ENCODE measurements around the gene MAML2.

Gene MAML2

DNA sequence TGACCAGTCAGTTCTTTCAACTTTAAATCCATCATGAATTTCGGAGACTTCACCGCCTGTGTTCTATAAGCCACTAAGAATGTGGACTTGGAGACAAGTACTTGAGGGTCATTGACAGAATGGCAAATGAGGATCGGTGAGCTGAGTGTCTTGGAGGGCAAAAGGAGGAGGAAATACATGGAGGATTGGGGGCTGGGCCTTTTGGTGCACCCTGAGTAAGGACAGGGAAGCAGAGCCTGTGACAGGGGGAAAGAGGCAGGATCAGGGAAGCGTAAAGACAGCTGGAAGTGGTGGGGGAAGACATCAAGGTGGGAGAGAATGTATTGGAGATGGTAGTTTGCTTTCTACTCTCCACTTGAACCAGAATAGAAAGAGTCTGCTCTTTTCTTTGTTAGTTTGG, 348.7 kb downstream of the MAML2 start:
- no peak for DNase-seq

DNA sequence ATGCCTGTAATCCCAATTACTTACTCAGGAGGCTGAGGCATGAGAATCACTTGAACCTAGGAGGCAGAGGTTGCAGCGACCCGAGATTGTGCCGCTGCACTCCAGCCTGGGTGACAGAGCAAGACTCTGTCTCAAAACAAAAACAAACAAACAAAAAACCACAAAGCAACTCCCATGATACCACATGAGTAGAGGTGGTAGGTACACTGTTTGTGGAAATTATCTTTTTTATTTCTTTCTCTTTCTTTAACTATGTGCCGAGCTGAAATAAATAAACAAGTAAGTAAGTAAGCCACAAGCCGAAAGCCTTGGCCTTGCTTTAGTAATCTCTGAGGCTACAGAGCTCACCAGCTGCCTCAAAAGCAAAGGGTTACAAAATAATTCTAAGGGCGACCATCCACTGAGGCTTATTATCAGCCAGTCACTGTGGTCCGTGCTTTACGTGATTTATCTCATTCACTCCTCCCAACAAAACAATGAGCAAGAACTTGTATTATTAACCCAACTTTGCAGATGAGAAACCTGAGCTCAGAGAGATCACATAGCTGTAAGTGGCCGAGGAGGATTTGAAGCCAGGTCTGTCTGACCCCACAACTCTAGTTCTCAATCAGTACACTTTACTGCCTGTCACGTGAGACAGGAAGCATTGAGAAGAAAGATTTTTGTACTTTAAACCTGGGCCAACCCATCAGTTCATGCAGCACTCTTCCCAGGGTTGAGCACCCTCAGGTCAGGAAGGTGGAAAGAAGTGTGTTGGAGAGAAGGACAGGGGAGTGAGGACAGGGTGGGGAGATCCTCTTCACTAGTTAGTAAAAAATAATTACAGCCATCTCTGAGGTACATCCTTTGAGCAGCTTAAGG, 349.3 kb downstream of the MAML2 start:
- no peak for DNase-seq

DNA sequence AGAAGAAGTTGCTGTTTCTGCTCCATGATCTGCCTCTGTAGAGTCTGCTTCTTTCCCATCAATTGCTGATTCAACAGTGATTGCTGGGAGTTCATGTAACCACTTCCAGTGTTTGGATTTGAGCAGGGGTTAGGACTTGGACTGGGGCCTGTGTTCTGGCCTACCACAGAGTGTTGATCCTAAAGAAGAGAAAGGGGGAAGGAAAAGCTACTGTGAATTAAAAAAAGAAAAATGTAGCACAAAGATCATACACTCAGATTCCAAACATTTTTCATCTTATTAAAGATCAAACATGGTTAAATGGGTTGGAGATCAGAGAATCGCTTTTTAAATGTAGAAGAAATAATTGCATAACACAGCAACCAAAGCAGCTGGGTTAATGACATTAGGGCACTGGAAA, 351.4 kb downstream of the MAML2 start:
- no peak for DNase-seq

DNA sequence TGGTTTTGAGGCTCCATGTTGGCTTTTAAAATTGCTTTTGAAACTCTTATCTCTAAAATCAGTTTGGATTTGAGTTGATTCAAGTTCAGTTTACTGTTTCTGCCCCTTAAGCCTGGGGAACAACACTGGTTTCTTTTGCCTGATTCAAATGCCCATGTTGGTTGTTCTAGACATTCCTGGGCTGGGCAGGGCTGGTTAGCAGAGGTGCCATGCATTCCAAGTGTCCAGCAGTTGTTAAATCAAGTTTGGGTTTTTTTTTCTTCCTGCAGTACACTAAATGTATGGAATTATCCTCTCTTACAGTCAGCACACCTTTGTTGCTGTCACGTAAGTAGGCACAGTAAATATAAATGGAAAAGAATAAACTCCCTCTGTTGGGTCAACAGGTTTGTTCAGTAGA, 351.9 kb downstream of the MAML2 start:
- DNase-seq, result no peak

DNA sequence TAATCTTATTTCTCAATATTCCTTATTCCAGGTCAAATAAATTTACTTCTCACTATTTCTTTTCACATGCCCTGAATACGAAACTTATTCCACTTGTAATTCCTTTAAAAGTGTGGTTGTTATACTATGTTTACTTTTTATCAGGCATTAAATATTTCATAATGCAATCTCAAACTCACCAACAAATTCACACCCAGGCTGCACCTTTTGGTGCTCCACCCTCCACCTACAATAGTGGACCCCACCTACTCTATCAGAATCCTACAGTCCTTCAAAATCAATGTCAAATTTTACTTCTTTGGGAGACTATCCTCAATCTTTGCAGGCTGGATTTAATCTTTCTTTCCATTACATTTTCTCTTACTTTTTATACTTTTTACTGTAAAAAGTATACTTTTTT, 353.2 kb downstream of the MAML2 start:
- DNase-seq, result no peak

DNA sequence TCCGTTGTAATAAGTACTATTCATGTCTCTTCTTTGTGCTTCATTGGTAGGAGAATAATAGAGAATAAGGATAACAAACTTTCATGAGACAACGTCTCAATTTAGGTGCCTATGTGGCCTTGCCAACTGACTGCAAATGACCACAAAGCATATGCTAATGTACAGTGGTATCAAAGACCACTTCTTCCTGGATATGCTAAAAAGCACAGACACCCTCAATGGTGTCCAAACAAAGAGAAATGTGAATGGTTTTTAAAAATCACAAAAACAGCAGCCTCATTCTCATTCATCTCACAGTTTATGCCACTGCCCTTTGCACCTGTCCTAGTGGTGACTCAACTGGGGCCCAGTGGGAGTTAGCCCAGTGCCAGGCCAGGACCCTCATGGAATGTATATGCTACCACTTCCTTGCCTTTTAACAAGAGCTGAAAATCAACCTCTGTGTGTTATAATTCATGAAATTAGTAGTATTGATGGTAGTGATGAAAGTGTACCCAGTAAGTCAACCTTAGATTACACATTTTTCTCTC, 353.9 kb downstream of the MAML2 start:
- no peak for DNase-seq

DNA sequence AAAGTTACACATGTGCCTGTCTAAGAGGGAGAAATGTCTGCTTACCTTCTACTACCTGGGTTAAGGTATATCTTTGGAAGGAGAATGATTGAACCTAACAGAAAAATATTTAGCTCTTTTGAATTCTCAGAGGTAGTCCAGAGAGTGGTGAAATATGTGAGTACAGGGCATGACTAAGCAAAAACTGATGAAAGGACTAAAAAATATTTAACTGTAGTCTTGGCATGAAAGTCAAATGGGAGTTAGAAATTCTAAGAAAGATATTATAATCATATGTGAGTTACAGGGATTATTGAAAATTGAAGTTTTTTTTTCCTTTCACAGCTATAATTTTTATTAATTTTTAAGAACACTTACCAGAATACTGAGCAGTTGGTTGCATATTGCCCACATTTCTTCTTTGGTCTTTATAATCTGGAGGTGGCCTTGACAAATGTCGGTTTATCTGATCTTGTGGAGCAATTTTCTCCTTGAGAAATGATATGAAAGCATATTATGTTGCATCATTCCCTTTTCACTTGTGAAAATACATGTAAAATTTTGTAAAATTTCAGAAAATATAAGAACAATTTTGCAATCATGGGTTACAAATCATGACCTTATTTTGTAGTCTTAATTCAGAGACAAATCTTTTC, 357.7 kb downstream of the MAML2 start:
- DNase-seq, result no peak

DNA sequence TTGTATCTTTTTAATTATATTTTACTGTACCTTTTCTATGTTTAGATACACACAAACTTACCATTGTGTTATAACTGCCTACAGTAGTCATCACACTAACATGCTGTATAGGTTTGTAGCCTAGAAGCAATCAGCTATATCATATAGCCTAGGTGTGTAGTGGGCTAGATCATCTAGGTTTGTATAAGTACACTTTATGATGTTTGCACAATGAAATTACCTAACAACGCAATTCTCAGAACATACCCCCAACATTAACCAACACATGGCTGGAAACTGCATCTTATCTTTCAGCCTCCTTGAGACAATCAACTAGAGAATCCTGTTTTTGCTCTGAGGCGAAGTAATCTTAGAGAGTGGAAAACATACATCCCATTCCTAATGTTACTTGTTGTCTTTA, 358.9 kb downstream of the MAML2 start:
- DNase-seq, result no peak

DNA sequence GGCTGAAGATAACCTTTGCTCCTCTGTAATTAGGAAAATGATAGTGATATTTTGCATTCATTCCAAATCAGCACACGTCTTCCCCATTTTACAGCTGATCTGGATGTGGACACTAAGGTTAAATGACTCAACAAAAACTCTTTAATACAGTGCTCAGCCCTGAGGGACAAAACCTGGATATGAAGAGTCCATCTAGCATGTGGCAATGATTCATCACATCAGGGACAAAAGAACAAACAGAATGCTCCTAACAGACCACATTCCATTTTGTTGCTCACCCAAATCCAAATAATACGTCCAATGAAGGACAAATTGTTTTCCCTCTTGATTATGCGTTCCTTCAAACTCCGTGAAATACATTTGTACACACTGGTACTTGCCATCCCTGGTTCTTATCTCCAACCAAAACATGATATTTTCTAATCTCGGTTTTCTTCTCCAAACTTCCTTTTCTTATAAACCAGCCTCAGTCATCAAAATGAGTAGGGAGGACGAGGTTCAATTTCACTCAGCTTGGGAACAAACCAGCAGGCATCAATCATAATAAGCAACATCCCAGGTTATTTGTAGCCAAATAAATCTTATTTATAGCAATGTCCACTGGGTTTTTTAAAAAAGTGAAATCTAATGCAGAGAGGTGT, 365.3 kb downstream of the MAML2 start:
- DNase-seq, result no peak

DNA sequence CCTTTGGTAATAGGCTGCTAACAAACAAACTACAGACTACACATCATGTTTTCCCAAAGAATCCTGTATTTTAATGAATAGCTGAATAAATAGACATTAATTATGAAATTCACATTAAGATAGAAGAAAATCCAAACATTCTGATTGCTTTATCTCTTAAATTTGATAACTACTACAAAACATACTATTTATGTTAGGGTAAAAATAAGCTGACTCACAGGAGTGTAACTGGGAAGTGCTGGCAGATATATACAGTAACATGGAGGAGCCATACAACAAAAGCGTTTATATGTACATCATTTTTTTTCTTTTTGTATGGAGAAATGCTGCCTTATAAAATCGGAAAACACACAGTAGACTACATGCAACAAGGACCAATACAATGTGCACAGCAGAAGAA, 366.4 kb downstream of the MAML2 start:
- no peak for DNase-seq

DNA sequence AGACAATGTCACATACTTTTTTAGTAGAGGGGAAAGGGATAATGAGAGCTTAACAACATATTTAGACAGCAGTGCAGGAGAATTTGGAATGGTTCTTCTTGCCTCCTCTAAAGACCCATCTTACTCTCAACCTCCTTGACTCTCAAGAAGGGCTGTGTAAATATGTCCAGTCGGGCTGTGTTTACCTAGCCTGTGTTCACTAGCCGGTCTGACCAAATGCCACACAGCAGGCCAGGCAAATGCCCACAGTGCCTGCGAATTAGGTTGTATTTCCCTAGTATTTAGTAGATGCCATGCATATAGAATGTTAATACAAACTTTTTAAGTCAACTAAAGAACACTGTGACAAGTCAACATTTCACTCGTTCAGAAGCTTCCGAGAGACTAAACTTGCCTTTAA, 367.7 kb downstream of the MAML2 start:
- DNase-seq, result no peak

DNA sequence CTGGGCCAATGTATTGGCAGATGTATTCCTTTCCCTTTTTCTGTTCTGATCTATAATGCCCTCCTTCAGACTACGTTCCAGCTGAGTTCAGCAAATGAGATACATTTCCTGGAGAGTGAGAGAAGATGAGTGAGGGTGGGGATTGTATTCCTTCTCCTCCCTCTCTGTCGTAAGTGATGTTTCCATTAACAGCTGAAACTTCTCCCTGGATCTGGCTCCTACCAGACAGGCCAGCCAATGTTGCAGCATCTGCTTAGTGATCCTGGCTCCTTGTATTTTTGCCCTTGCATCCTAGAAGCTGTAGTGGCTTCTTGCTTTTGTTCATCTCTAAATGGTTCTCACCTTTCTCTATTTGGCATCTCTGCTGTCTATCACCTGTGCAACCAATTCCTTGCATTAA, 370.9 kb downstream of the MAML2 start:
- DNase-seq, result no peak

DNA sequence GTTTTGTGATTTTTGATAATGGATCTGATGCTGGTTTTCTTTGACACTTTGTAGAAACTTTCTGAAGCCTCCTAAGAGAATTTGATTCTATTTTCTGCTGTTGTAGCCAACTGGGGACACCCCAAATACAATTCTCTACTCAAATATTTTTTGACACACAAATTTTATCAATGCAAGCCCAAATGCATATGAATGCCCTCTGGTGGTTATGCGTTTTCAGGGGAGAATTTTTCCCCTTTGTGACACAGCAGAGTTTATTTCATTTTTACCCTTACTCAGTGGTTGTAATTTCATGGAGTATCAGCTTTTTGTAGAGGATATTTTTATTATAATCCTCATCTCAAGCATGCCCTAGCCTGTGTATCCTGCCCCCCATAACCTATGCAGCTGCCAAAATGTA, 374.4 kb downstream of the MAML2 start:
- no peak for DNase-seq

DNA sequence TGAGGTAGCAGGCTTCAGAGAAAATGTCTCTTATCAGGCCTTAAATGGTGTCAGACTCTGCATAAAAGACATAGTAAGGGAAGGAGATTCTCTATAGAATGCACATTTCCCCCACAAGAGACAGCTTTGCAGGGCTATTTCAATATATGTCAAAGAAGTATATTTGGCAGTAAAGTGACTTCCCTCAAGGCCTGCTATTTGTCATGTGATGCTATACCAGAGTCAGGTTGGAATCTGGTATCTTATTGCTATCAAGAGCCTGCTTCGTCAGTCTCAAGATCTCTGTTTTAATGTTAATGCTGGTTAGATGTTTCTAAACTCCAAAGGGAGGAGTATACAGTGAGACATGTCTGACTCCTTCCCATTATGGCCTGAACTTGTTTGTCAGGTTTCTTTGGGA, 378.7 kb downstream of the MAML2 start:
- no peak for DNase-seq

DNA sequence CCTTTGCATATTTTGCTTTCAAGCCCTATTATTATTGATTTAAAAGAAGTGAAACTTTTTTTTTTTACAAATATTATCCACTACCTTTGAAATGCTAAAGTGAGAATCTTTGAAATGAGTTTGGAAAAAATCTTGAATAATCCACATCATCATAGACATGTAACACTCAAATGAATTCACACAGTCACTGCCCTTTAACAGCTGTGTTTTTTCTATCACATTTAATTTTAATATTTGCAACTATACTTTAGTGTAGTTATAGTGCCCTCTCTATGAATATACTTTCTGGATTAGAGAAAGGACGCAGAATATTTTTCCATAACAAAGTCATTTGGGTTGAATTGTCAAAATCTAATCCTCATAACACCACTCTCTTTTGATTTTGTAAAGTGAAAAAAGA, 381.2 kb downstream of the MAML2 start:
- no peak for DNase-seq

DNA sequence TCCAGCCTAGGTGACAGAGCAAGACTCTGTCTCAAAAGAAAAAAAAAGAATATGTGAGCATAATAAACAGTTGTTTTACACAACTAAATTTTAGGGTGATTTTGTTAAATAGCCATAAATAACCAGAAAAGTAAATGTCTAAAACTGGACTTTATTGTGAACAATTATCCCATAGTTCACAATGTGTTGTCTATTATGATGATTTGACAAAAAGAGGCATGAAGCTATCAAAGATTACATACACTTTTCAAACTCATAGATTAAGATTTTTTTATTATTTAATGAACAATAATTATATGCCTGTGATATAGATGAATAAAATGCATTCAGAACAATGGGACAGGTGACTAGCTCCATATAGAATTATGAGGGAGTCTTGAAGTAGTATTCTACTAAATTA, 392.1 kb downstream of the MAML2 start:
- no peak for DNase-seq

DNA sequence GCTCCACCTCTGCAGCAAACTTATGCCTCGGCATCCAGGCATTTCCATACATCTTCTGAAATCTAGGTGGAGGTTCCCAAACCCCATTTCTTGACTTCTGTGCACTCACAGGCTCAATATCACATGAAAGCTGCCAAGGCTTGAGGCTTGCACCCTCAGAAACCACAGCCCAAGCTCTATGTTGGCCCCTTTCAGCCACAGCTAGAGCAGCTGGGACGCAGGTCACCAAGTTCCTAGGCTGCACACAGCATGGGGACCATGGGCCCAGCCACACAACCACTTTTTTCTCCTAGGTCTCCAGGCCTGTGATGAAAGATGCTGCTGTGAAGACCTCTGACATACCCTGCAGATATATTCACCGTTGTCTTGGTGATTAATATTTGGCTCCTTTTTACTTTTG, 394.4 kb downstream of the MAML2 start:
- DNase-seq, result no peak

DNA sequence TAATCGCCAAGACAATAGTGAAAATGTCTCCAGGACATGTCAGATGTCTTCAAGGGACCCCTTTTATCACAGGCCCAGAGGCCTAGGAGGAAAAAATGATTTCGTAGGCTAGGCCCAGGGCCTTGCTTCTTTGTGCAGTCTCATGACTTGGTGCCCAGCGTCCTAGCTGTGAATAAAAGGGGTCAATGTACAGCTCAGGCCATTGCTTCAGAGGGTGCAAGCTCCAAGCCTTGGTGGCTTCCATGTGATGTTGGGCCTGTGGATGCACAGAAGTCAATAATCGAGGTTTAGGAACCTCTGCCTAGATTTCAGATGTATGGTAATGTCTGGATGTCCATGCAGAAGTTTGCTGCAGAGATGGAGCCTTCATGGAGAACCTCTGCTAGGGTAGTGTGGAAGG, 398.4 kb downstream of the MAML2 start:
- DNase-seq, result no peak

DNA sequence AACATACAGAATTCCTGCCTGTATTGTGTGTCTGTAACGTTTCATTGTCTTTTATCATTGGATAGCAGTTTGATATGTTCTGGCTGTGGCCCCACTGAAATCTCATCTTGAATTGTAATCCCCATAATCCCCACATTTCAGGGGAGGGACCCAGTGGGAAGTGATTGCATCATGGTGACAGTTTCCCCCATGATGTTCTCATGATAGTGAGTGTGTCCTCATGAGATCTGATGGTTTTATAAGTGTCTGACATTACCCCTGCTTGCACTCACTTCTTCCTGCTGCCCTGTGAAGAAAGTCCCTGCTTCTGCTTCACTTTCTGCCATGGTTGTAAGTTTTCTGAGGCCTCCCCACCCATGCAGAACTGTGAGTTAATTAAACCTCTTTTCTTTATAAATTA, 399.4 kb downstream of the MAML2 start:
- DNase-seq, result no peak

DNA sequence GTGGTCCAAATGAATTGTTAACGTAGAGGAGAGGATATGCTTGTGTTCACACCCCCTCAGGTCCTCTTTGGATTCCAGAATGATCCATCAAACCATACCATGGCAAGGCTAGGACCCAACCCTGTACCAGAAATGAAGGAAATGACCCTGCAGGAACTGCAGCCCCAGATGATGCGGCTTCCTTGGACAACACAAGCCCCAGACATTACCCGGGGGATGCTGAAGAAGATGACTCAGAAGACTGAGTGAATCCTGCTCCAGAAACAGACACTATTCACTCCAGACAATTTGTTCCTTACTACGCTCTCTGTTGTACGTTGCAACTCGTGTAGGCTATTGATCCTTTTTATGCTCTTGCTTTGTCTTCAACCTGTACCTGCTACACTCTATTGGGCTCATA, 403.9 kb downstream of the MAML2 start:
- DNase-seq, result no peak

DNA sequence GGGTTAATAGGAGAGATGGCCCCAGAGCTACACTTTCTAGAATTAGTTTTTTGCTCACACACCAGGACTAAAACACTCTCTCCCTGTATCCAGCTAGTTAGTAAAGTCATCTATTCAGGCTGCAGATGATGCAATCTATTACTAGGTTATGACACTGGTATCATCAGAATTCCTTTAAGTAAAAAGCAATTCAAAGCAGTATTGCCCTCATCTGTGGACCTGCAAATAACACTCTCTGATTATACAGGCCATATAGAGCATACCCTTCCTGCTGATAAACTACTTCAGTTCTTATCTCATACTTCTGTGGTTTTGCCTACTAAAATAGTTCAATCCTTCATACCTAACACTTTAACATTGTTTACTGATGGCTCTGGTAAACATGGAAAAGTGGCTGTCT, 405.6 kb downstream of the MAML2 start:
- no peak for DNase-seq

DNA sequence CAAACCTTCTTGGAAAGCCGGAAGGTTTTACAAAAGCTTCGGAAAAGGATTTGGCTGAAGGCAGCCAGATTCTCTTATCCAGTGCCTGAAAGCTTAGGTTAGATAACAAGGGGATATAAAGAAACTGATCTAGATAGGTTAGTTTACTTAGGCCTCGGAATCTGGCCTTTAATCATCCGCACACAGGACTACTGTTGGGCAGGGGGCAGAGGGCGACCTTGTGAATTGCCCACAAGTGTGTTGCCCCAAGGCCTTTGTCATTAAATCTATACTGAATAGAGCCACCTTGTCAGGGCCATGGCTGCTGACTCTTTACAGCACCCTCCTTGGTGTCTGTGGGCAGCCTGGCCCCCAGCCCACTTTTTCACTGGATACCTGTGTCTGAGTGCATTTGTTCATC, 409.4 kb downstream of the MAML2 start:
- no peak for DNase-seq

DNA sequence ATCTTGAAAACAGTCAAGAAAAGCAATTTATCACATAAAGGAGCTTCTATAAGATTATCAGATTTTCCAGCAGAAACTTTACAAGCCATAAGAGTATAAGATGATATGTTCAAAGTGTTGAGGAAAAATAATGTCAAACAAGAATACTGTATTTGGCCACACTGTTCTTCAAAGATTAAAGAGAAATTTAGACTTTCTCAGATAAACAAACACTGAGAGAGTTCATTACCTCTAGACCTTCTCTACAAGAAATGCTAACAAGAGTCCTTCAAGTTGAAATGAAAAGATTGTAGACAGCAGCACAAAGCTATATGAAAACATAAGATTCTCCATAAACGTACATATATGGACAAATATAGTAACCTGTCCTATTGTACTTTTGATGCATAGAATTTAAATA, 411.1 kb downstream of the MAML2 start:
- DNase-seq, result no peak

DNA sequence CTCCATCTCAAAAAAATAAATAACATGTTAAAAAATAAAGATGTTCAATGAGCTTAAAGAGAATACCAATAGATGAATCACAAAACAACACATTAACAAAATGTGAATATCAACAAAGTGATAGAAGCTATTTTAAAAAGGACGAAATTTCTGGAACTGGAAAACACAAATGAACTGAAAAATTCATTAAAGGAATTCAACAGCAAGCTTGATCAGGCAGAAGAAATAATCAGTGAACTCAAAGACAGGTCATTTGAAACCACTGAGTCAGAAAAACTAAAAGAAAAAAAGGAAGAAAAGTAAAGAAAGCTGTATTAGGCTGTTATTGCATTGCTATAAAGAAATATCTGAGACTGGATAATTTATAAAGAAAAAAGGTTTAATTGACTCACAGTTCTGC, 412.0 kb downstream of the MAML2 start:
- no peak for DNase-seq
